Adrenal gland (tissue), 5 donors: ENCODE data around the gene EXOC4.

Experiments used
- CTCF ChIP-seq, 6 experiments: fragments of 450-650 bp in 4 of 6; fragments of 200-600 bp in 2 of 6; sonication (generic) in 1 of 6; IDR thresholded peaks; 1 replicate in 5 of 6; 2 replicates in 1 of 6; pipeline versions ENCODE4 v1.5.1 to v1.8.0; 2016 to 2021; ENCODE audit warnings: antibody characterized with exemption in 6 of 6, mild to moderate bottlenecking in 2 of 6, moderate library complexity in 1 of 6
- POLR2A ChIP-seq, 2 donors: fragments of 450-650 bp; IDR thresholded peaks; one replicate each; pipeline ENCODE4 v1.6.1; 2017; ENCODE audit warnings: antibody characterized with exemption in 2 of 2, mild to moderate bottlenecking in 2 of 2, moderate library complexity in 1 of 2
- donor health status: DM: no; HTN: no; CAD: no.

DNA sequence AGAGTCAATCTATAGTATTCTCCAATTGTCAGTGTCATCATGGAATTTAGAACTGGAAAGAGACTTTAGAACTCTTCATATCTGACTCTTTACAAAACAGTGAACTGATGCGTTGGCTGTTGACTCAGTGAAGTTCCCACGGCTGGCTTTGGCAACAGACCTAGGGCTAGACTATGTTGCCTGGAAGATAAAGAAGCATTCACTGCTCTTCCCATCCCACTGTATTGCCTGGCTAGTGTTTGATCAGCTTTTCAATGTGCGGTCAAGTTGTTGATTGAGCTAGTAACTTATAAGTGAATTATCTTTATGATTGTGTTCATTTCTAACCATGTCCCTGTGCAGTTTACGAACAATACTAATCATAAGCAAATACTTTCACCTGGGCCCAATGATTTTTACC lies 508.6 kb downstream of the EXOC4 start:
- no peak for TF ChIP-seq CTCF (IDR thresholded peaks at IDR 0.05)
- no peak for TF ChIP-seq POLR2A (IDR thresholded peaks at IDR 0.05)
